Activated CD8-positive, alpha-beta T cell treated with anti-CD3 and anti-CD28 coated beads, Interleukin-2, amount 10 ng/mL, durations not matched to agents 7 days and 5 days (primary cell): ENCODE data around the gene CDKAL1. TPM values are rescaled to one million over a fixed set of nuclear protein-coding genes. Genes with fewer than 3 reads are reported as not detected.

Source experiments
- ATAC-seq: fragments of 150-1000 bp; cut with Tn5 transposase; one replicate; pipeline ENCODE4 v1.10.0; 2021; ENCODE audit warnings: moderate library complexity
- CTCF ChIA-PET: fragments of 350-600 bp; sonication (Branson Sonifier 250); formaldehyde crosslinking; loops from one replicate; lab custom pipeline; 2021; ENCODE audit warnings: antibody characterized with exemption; lab: Charles Lee
- POLR2A ChIA-PET: fragments of 350-600 bp; sonication (Branson Sonifier 250); formaldehyde crosslinking; loops from one replicate; lab custom pipeline; 2021; ENCODE audit warnings: antibody characterized with exemption; lab: Charles Lee
- DNase-seq: peaks from one replicate; pipeline ENCODE4 v3.0.0-alpha.2; 2020
- H3K27ac Mint-ChIP-seq: one replicate; pipeline ENCODE4 v1.8.0; 2021; ENCODE audit warnings: mild to moderate bottlenecking, mixed read lengths
- H3K27me3 Mint-ChIP-seq: one replicate; pipeline ENCODE4 v1.8.0; 2021; ENCODE audit warnings: low read depth, mixed read lengths
- H3K36me3 Mint-ChIP-seq: one replicate; pipeline ENCODE4 v1.8.0; 2021; ENCODE audit warnings: low read depth, mixed read lengths
- H3K4me1 Mint-ChIP-seq: one replicate; pipeline ENCODE4 v1.8.0; 2021; ENCODE audit warnings: low read depth, mixed read lengths
- H3K4me3 Mint-ChIP-seq: one replicate; pipeline ENCODE4 v1.8.0; 2021; ENCODE audit warnings: mild to moderate bottlenecking, mixed read lengths
- H3K9me3 Mint-ChIP-seq: one replicate; pipeline ENCODE4 v1.8.0; 2022; ENCODE audit warnings: mixed read lengths; ENCODE audit not compliant: insufficient read depth
- total RNA-seq, 2 experiments: library from RNA; stranded (reverse); gene quantifications; one replicate each; pipeline ENCODE4 v1.2.3, GENCODE V29; 2021

Gene CDKAL1
- total RNA-seq, 2 experiments from 2014 or later = 24.3 to 25.2 TPM

GRCh38 chr6:21143645-21144044 is 609.4 kb downstream of the CDKAL1 start:
- H3K9me3 Mint-ChIP-seq = no peaks in the 10 kb centered on the region
- CTCF ChIA-PET = no interaction called here

GRCh38 chr6:21144928-21145327 is 610.7 kb downstream of the CDKAL1 start:
- Mint-ChIP-seq H3K9me3 (no peaks in the 10 kb centered on the region), H3K36me3 (peaks cover 8% of the 10 kb centered on the region), H3K27me3 (no peaks in the 10 kb centered on the region), H3K4me1 (no peaks in the 10 kb centered on the region), H3K4me3 (no peak overlapping the region), H3K27ac (no peak overlapping the region)
- POLR2A ChIA-PET = no interaction called here
- DNase-seq = no peak
- CTCF ChIA-PET = interaction anchor here (0.9 kb wide), 1 partner anchor 33 kb away, joined by 3 read pairs; no protein-coding TSS in a partner anchor
- ATAC-seq = no peak

More at GRCh38 chr6:21143645-21144044, 609.4 kb downstream of the CDKAL1 start:
- no peak overlapping the region for H3K4me3 Mint-ChIP-seq
- peaks cover 8% of the 10 kb centered on the region for H3K36me3 Mint-ChIP-seq
- H3K27me3 Mint-ChIP-seq = no peaks in the 10 kb centered on the region
- DNase-seq = no peak
- ATAC-seq = no peak
- no peak overlapping the region for H3K27ac Mint-ChIP-seq
- no peaks in the 10 kb centered on the region for H3K4me1 Mint-ChIP-seq
- POLR2A ChIA-PET = no interaction called here

GRCh38 chr6:21147995-21148394 is 613.7 kb downstream of the CDKAL1 start:
- Mint-ChIP-seq H3K36me3 (no peaks in the 10 kb centered on the region), H3K27ac (no peak overlapping the region), H3K4me1 (no peaks in the 10 kb centered on the region), H3K27me3 (no peaks in the 10 kb centered on the region), H3K4me3 (no peak overlapping the region), H3K9me3 (no peaks in the 10 kb centered on the region)
- POLR2A ChIA-PET = no interaction called here
- DNase-seq (no peak), ATAC-seq (no peak)
- CTCF ChIA-PET = interaction anchor here (0.7 to 0.9 kb wide), 2 partner anchors 9 to 583 kb away, joined by 3 read pairs; no protein-coding TSS in a partner anchor

GRCh38 chr6:21149470-21149869 is 615.2 kb downstream of the CDKAL1 start:
- Mint-ChIP-seq H3K9me3 (no peaks in the 10 kb centered on the region), H3K4me3 (no peak overlapping the region), H3K36me3 (no peaks in the 10 kb centered on the region), H3K27me3 (no peaks in the 10 kb centered on the region), H3K27ac (no peak overlapping the region), H3K4me1 (no peaks in the 10 kb centered on the region)
- DNase-seq = no peak
- ChIA-PET POLR2A (no interaction called here), CTCF (no interaction called here)
- no peak for ATAC-seq

- no peaks in the 10 kb centered on the region for H3K27me3 Mint-ChIP-seq
- no peaks in the 10 kb centered on the region for H3K4me1 Mint-ChIP-seq
- no peak overlapping the region for H3K4me3 Mint-ChIP-seq
- no peaks in the 10 kb centered on the region for H3K9me3 Mint-ChIP-seq
- ATAC-seq (no peak), DNase-seq (no peak)
- no peak overlapping the region for H3K27ac Mint-ChIP-seq
- CTCF ChIA-PET = no interaction called here
- POLR2A ChIA-PET = no interaction called here
- H3K36me3 Mint-ChIP-seq = no peaks in the 10 kb centered on the region
Observed at GRCh38 chr6:21150667-21151066, 616.4 kb downstream of the CDKAL1 start.

GRCh38 chr6:21151119-21151518 is 616.9 kb downstream of the CDKAL1 start:
- ChIA-PET POLR2A (no interaction called here), CTCF (no interaction called here)
- no peak for ATAC-seq
- Mint-ChIP-seq H3K27ac (no peak overlapping the region), H3K9me3 (no peaks in the 10 kb centered on the region), H3K27me3 (no peaks in the 10 kb centered on the region), H3K4me1 (no peaks in the 10 kb centered on the region), H3K36me3 (no peaks in the 10 kb centered on the region), H3K4me3 (no peak overlapping the region)
- DNase-seq = no peak

GRCh38 chr6:21151530-21151929 is 617.3 kb downstream of the CDKAL1 start:
- Mint-ChIP-seq H3K4me3 (no peak overlapping the region), H3K9me3 (no peaks in the 10 kb centered on the region), H3K27me3 (no peaks in the 10 kb centered on the region), H3K27ac (no peak overlapping the region), H3K36me3 (no peaks in the 10 kb centered on the region), H3K4me1 (no peaks in the 10 kb centered on the region)
- DNase-seq = no peak
- ChIA-PET CTCF (no interaction called here), POLR2A (no interaction called here)
- no peak for ATAC-seq

GRCh38 chr6:21157186-21157929 is 623.1 kb downstream of the CDKAL1 start:
- Mint-ChIP-seq H3K27me3 (no peaks in the 10 kb centered on the region), H3K4me1 (peaks cover 8% of the 10 kb centered on the region), H3K4me3 (no peak overlapping the region), H3K27ac (no peak overlapping the region), H3K9me3 (no peaks in the 10 kb centered on the region), H3K36me3 (no peaks in the 10 kb centered on the region)
- CTCF ChIA-PET = interaction anchor here (1.2 kb wide), 1 partner anchor 10 kb away, joined by 3 read pairs; no protein-coding TSS in a partner anchor
- no peak for DNase-seq
- no peak for ATAC-seq
- POLR2A ChIA-PET = no interaction called here

- ATAC-seq = no peak
- Mint-ChIP-seq H3K27ac (no peak overlapping the region), H3K36me3 (no peaks in the 10 kb centered on the region), H3K9me3 (no peaks in the 10 kb centered on the region), H3K4me1 (peaks cover 16% of the 10 kb centered on the region), H3K27me3 (no peaks in the 10 kb centered on the region), H3K4me3 (no peak overlapping the region)
- DNase-seq = no peak
- POLR2A ChIA-PET = no interaction called here
- CTCF ChIA-PET = no interaction called here
Observed at GRCh38 chr6:21158149-21158548, 623.9 kb downstream of the CDKAL1 start.

GRCh38 chr6:21158873-21159272 is 624.6 kb downstream of the CDKAL1 start:
- Mint-ChIP-seq H3K36me3 (no peaks in the 10 kb centered on the region), H3K9me3 (no peaks in the 10 kb centered on the region), H3K27ac (no peak overlapping the region), H3K4me3 (no peak overlapping the region), H3K27me3 (no peaks in the 10 kb centered on the region), H3K4me1 (peaks cover 22% of the 10 kb centered on the region)
- ATAC-seq (no peak), DNase-seq (no peak)
- CTCF ChIA-PET = no interaction called here
- POLR2A ChIA-PET = no interaction called here

GRCh38 chr6:21159465-21159864 is 625.2 kb downstream of the CDKAL1 start:
- H3K4me1 Mint-ChIP-seq = peaks cover 27% of the 10 kb centered on the region
- peaks cover 2% of the 10 kb centered on the region for H3K36me3 Mint-ChIP-seq
- H3K9me3 Mint-ChIP-seq = no peaks in the 10 kb centered on the region
- H3K4me3 Mint-ChIP-seq = no peak overlapping the region
- ChIA-PET CTCF (no interaction called here), POLR2A (no interaction called here)
- no peaks in the 10 kb centered on the region for H3K27me3 Mint-ChIP-seq
- DNase-seq = no peak
- no peak overlapping the region for H3K27ac Mint-ChIP-seq
- no peak for ATAC-seq

- CTCF ChIA-PET = no interaction called here
- no peaks in the 10 kb centered on the region for H3K9me3 Mint-ChIP-seq
- POLR2A ChIA-PET = no interaction called here
- H3K27ac Mint-ChIP-seq = no peak overlapping the region
- DNase-seq (no peak), ATAC-seq (no peak)
- H3K4me1 Mint-ChIP-seq = peaks cover 44% of the 10 kb centered on the region
- peaks cover 2% of the 10 kb centered on the region for H3K36me3 Mint-ChIP-seq
- no peak overlapping the region for H3K4me3 Mint-ChIP-seq
- no peaks in the 10 kb centered on the region for H3K27me3 Mint-ChIP-seq
Observed at GRCh38 chr6:21161707-21162106, 627.5 kb downstream of the CDKAL1 start.
